ENCODE results near the gene TCEAL9.

GRCh38 chrX:103356130-103356798, at the start of gene TCEAL9:
- TF ChIP-seq CTCF (IDR thresholded peaks at IDR 0.05; ENCODE audit: low read depth, low read length, missing input control), result no peak
- no peak for TF ChIP-seq HNF4A (conservative IDR thresholded peaks at IDR 0.05)
- no peak for TF ChIP-seq GABPA (IDR thresholded peaks at IDR 0.05 in 1 of 2, conservative IDR thresholded peaks at IDR 0.05 in 1 of 2)
- no peak for TF ChIP-seq YY1 (IDR thresholded peaks at IDR 0.05)
- TF ChIP-seq SP1 (IDR thresholded peaks at IDR 0.05), result no peak
- no peak for TF ChIP-seq JUND (IDR thresholded peaks at IDR 0.05)
- peak; percentile 55 for TF ChIP-seq REST (IDR thresholded peaks at IDR 0.05)
- no peak for TF ChIP-seq EGR1 (IDR thresholded peaks at IDR 0.05; ENCODE audit: low read depth in 2 of 2)
- TF ChIP-seq RAD21 (IDR thresholded peaks at IDR 0.05), result no peak
- TF ChIP-seq MAX (IDR thresholded peaks at IDR 0.05), result no peak
- no peak for TF ChIP-seq RXRA (IDR thresholded peaks at IDR 0.05)
- peak; percentile 43 for TF ChIP-seq TAF1 (conservative IDR thresholded peaks at IDR 0.05)

Data from liver (tissue), 3 donors.